HTR-8/SVneo (cell line): Measurements from ENCODE around the gene FAHD2A.
"Not testable (repeated sequence)": the region's sequence is repeated elsewhere in the genome, so short reads cannot be mapped to it uniquely, and the experiment has no call there.

Source experiments
- DNase-seq: peaks from one replicate; pipeline ENCODE4 v3.0.0; 2011; ENCODE audit warnings: low spot score, mixed read lengths; ENCODE audit not compliant: insufficient read length
- FAIRE-seq: peaks from 2 replicates; lab custom pipeline; 2011; peaks lifted over from hg19 to GRCh38; lab: Jason Lieb, UNC

FAHD2A gene

DNA sequence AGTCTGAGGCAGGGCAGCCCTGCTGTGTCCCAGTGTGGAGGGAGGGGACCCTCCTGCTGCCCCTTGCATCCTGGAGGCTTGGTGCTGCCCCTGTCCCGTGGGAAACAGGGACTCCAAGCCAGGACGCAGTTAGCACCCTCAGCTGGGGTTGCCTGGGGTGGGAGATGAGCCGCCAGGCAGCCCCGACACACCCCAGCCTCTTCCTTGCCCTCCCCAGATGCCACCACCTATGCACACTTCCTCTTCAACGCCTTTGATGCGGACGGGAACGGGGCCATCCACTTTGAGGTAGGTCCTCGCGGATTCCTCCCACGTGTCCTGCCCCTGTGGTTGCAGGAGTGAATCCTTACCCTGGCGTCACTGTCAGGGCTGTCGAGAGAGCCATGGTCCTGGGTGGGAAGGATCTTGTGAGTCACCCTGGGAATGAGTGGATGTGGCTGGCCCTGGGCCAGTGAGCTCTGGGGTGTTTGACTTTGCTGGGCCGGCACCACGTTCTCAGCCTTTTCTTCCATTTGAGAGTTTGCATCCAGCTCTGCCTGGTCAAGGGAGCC lies 27.5 kb upstream of the FAHD2A start:
- DNase-seq (no peak), FAIRE-seq (no peak)

DNA sequence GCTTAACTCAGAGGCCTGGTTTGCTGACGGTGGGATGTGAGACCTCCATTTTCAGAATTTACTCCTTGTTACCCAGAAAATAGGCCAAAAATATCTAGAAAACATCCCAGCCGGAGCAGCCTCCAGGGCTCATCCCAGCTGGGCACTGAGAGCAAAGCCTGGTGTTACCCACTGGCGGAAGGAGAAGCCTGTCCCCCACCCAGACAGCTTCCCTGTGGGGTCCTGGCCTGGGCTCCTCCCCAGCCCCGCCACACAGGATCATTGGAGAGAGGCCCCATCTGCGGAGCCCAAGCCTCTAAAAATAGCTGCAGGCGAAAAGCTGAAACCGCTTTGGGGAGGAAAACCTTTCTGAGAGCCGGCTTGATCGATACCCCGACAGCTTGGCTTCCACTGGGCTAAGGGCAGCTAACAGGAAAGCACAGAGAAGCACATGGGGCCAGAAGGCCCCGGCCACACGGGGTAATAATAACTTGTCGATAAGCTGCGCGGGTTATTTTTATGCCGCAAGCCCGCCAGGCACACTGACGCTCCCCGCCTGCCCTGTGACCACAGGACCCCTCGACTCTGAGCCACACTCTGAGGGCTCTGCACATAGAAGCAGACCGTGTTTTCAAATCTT lies 26.9 kb upstream of the FAHD2A start:
- FAIRE-seq (no peak), DNase-seq (no peak)

DNA sequence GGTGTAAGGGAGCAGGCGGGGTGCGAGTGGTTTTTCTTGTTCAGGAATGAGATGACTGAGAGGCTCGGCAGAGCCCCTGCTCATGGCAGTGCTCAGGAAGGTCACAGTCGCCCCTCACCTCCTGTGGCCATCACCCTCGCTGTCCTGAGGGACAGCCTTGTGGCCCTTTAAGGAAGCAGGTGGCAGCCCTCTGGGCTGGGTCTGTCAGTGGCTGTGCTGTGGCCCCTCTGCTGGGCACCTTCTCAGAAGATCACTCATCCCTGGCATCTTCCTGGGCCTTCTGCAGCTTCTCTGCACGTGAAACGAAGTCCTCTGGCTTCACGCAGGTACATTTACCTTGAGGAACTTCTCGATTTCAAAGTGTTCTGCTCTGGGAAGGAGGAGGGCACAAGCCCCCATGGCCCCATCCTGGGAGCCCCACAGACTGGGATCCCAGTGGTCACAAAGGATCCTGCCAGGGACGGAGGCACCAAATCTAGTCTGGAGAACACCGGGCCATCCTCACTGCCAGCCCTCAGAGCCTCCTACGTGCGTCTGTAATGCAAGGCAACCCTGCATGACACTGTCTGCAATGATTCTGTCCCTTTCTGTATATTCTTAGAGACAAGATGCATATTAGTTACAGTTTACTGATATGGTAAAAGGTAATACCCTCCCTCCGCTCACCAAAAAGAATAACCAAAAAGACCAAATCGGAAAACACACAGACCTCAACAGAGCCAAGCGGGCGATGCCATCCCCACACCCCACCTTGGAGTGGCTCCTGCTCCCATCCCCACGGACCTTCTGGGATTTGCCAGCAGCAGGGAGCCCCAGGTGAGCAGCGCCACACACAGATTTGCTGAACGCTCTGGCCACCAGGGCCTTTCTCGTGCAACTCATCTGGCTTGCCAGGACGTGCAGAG lies 25.9 kb upstream of the FAHD2A start:
- DNase-seq (no peak), FAIRE-seq (no peak)

DNA sequence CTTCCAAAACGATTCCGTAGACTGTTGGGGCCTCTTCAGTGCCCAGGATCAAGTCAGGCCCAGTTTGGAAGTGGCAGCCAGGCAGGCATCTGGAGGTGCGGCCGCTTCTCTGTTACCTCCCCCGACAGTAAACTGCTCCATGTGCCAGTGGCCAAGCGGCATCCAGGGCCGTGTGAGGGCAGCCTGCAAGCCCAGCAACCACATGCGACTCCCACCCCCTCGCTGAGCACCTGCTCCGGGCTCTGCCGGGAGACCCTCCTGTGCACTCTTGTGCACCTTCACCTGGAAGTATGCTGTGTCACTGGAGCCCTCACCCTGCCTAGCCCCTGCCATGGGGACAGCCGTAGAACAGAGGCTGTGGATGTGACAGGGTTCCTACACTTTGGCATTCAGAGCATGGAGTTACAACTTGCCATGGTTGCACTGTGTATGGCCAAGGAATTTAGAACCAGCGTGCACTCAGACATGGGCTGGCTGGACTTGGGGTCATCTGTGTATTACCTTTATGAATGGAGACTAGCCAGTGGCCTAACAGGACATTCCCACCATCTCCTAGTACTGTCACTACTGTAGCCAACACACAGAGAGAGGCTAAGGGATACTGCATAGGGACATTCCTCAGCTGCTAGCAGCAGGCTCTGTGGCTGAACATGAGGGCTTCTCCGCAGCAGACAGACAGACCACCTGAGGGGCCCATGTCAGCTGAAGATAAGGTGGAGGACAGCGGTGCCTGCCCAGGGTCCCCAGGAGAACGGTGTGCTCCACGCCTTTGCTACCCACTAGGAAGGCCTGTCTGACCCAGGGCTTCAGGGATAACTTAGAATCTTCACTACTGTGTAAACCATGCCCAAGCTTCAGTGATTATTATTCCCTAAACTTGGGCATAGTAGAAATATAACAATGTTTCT lies 25.0 kb upstream of the FAHD2A start:
- DNase-seq (no peak), FAIRE-seq (peak; percentile 48)

- not testable (repeated sequence) for DNase-seq, FAIRE-seq
These were observed 24.2 kb upstream of the FAHD2A start for GRCh38 chr2:95378281-95378680.

GRCh38 chr2:95379371-95379831 lies 23.1 kb upstream of the FAHD2A start:
- FAIRE-seq (no peak), DNase-seq (no peak)

- no peak for DNase-seq
- no peak for FAIRE-seq
These were observed 22.2 kb upstream of the FAHD2A start for GRCh38 chr2:95380280-95380679.

- no peak for DNase-seq
These were observed 21.8 kb upstream of the FAHD2A start for GRCh38 chr2:95380731-95381130.

DNA sequence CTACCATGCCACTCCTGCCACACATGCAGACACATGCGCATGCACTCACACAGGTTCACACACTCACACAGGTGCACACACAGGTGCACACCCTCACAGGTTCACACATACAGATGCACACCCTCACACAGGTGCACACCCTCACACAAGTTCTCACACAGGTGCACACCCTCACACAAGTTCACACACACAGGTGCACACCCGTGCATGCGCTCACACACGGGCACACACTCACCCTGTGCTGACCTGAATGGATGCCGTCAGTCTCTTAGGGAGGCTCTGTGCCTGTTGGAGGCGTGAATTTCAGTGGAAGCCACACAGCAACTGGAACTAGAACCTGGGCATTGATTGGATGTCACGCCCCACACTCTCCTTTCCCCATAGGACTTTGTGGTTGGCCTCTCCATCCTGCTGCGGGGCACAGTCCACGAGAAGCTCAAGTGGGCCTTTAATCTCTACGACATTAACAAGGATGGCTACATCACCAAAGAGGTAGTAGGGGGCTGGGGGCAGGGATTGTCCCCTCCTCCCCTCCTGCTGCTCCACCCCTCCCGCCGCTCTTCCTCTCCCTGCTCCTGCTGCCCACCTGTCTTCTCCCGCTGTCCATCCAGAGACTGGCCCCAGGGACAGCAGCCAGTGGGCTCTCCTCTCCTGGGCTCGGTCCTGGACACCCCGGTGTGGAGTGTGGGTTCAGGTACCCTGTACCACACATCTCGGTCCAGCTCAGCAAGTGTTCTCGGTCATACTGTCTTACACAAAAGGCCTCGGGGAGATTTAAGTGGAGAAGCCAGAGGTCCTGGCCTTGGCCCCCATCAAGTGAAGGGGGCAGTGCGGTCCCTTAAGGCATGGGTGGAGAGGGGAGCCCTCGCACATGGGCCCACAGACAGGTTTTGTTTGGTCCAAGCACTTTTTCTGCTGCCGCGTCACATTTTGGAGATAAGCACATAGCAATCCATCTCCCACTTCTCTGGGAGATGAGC lies 21.0 kb upstream of the FAHD2A start:
- FAIRE-seq (peak; percentile 94), DNase-seq (no peak)

More at GRCh38 chr2:95380731-95381130, 21.8 kb upstream of the FAHD2A start:
- peak; percentile 59 for FAIRE-seq

- no peak for DNase-seq
- no peak for FAIRE-seq
These were observed 20.3 kb upstream of the FAHD2A start for GRCh38 chr2:95382192-95382591.

- no peak for DNase-seq
- peak; percentile 26 for FAIRE-seq
These were observed 19.5 kb upstream of the FAHD2A start for GRCh38 chr2:95382686-95383634.

- DNase-seq: no peak
- FAIRE-seq: no peak
These were observed 18.9 kb upstream of the FAHD2A start for GRCh38 chr2:95383635-95384027.

- FAIRE-seq (peak; percentile 57), DNase-seq (no peak)
These were observed 17.5 kb upstream of the FAHD2A start for GRCh38 chr2:95384854-95385569.

DNA sequence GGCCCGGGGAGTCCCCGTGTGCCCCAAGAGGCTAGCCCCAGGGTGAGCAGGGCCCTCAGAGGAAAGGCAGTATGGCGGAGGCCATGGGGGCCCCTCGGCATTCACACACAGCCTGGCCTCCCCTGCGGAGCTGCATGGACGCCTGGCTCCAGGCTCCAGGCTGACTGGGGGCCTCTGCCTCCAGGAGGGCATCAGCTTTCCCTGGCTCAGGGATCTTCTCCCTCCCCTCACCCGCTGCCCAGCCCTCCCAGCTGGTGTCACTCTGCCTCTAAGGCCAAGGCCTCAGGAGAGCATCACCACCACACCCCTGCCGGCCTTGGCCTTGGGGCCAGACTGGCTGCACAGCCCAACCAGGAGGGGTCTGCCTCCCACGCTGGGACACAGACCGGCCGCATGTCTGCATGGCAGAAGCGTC lies 16.9 kb upstream of the FAHD2A start:
- FAIRE-seq (no peak), DNase-seq (no peak)

DNA sequence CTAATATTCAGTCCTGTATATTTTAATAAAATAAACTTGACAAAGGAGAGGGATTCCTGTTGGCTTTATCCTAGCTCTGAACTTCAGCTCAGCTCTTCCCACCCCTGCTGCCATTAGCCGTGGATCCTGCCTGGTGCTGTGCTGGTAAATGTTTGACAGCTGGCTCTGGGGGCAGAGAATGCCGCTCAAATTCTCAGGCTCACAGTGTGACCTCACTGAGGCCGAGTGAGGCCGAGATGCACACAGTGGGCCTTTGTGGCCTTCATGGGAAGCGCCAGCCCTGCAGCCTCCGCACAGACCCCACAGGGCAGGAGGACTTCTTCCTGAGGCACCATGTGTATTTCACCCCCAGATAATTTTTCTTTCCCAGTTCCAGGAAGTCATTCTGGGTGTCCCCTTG lies 16.5 kb upstream of the FAHD2A start:
- DNase-seq: no peak
- no peak for FAIRE-seq

DNA sequence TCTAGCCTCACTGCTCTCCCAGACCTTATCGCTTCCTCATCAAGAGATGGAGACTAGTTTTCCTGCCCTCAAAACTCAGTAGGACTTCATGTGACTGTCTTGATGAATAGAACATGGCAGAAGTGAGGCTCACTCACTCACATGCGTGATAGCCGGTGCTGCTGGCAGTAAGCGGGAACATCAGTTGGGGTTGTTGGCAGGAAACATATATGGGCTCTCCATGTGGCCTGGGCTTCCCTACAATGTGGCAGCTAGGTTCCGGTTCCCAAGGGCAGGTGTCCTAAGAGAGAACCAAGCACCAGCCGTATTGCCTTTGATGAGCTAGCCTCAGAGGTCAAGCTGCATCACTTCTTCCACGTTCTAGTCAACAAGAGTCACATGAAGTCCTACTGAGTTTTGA lies 15.2 kb upstream of the FAHD2A start:
- DNase-seq: no peak
- FAIRE-seq: no peak

GRCh38 chr2:95388091-95388692 lies 14.3 kb upstream of the FAHD2A start:
- FAIRE-seq (no peak), DNase-seq (no peak)
